ENCODE results near the gene TIMELESS. TPM values are rescaled to one million over a fixed set of nuclear protein-coding genes. Genes with fewer than 3 reads are reported as not detected.
"Not testable (repeated sequence)": the region's sequence is repeated elsewhere in the genome, so short reads cannot be mapped to it uniquely, and the experiment has no call there.

TIMELESS gene, protein sequence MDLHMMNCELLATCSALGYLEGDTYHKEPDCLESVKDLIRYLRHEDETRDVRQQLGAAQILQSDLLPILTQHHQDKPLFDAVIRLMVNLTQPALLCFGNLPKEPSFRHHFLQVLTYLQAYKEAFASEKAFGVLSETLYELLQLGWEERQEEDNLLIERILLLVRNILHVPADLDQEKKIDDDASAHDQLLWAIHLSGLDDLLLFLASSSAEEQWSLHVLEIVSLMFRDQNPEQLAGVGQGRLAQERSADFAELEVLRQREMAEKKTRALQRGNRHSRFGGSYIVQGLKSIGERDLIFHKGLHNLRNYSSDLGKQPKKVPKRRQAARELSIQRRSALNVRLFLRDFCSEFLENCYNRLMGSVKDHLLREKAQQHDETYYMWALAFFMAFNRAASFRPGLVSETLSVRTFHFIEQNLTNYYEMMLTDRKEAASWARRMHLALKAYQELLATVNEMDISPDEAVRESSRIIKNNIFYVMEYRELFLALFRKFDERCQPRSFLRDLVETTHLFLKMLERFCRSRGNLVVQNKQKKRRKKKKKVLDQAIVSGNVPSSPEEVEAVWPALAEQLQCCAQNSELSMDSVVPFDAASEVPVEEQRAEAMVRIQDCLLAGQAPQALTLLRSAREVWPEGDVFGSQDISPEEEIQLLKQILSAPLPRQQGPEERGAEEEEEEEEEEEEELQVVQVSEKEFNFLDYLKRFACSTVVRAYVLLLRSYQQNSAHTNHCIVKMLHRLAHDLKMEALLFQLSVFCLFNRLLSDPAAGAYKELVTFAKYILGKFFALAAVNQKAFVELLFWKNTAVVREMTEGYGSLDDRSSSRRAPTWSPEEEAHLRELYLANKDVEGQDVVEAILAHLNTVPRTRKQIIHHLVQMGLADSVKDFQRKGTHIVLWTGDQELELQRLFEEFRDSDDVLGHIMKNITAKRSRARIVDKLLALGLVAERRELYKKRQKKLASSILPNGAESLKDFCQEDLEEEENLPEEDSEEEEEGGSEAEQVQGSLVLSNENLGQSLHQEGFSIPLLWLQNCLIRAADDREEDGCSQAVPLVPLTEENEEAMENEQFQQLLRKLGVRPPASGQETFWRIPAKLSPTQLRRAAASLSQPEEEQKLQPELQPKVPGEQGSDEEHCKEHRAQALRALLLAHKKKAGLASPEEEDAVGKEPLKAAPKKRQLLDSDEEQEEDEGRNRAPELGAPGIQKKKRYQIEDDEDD
- polyA plus RNA-seq (2013, experiment 1 of 2; ENCODE audit: insufficient read length), result 16.7 TPM
- 15.9 TPM for polyA plus RNA-seq (2013, experiment 2 of 2; ENCODE audit: insufficient read length)

DNA sequence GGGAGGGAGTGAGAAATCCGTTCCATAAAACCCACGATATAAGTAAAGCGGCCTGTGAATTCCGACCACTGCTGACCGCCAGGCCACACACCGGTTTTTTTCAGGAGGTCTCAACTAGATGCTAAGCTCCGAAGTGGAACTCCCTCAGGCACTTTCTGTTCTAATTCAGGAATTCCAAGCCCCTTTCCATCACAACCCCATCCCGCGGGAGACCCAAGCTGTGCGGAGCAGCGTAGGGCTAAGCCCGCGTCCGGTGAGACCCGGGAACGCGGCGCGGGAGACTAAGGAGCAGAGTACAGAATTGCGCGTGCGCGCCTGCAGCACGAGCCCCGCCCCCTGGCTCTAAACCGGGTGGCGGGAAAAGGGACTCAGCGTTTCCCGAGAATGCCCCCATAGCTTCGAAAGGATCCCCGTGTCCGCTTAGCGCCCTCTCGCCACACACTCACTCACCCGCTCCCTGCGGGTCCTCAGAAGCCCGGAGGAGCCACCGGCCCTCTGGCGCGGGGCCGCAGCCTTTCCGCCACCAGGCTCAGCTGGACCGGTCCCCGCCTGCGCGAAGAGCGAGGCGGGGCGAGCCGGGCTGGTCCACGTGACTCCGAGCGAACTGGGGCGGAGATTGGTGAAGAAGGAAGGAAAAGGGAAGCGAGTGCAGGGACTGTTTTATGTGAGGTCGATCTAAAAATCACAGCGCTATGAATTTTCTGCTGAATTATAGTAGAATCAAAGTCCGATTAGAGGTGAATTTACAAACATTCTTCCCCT lies at the start of gene TIMELESS:
TIMELESS (minus strand) TSS at position 567 of the 762 bp plus-strand sequence. CDS start 15,256 bp downstream, outside the sequence.
- peak; percentile 88 for DNase-seq

DNA sequence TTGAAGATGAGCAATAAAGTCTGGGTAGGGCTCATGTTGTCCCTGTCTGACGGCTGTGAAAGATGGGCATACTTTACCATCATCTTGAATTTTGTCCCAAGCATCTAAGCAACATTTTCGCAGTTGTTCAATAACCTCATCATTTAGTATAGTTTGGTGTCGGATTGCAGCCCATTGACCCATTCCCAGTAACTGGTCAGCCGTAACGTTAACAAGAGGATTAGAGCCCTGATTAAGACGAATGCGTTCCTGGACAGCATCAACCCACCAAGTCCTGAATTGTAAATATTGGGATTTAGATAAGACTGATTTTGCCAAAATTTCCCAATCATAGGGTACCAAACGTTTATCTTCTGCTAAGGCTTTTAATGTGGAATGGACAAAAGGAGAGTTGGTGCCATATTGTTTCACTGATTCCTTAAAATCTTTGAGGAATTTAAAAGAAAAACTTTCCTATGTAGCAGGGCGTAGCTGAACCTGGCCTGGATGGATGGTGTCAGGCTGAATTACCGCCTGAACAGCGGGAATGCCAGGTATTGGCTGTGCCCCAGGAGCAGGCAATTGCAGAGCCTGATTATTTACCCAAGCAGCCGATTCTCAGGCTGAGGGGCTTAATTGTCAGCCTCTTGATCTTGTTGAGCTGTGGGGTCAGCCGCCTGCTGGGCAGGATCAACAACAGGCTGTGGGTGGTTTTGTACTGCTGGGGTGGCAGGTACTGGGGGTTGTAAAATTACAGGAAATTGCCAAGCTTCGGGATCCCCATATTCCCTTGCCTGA lies 49.1 kb upstream of the TIMELESS start:
- not testable (repeated sequence) for DNase-seq

DNA sequence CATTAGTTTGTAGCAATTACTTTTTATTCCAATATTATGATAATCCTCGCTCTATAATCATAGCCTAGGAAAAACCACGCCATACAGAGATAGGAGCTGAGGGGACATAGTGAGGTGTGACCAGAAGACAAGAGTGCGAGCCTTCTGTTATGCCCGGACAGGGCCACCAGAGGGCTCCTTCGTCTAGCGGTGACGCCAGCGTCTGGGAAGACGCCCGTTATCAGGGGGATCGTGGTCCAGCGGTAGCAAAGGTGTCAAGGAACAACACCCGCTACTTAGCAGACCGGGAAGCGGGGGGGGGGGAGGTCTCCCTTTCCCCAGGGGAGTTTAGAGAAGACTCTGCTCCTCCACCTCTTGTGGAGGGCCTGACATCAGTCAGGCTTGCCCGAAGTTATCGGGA lies 47.5 kb upstream of the TIMELESS start:
- DNase-seq, result peak; percentile 35

DNA sequence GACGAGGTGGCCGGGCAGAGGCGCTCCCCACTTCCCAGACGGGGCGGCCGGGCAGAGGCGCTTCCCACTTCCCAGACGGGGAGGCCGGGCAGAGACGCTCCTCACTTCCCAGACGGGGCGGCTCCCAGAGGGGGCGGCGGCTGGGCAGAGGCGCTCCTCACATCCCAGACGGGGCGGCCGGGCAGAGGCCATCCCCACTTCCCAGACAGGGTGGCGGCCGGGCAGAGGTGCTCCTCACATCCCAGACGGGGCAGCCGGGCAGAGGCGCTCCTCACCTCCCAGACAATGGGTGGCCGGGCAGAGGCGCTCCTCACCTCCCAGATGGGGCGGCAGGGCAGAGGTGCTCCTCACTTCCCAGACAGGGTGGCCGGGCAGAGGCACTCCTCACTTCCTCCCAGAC lies 45.3 kb upstream of the TIMELESS start:
- not testable (repeated sequence) for DNase-seq

DNA sequence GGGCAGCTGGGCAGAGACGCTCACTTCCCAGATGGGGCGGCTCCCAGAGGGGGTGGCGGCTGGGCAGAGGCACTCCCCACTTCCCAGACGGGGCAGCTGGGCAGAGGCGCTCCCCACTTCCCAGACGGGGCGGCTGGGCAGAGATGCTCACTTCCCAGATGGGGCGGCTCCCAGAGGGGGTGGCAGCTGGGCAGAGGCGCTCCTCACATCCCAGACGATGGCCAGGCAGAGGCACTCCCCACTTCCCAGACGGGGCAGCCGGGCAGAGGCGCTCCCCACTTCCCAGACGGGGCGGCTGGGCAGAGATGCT lies 44.8 kb upstream of the TIMELESS start:
- not testable (repeated sequence) for DNase-seq

DNA sequence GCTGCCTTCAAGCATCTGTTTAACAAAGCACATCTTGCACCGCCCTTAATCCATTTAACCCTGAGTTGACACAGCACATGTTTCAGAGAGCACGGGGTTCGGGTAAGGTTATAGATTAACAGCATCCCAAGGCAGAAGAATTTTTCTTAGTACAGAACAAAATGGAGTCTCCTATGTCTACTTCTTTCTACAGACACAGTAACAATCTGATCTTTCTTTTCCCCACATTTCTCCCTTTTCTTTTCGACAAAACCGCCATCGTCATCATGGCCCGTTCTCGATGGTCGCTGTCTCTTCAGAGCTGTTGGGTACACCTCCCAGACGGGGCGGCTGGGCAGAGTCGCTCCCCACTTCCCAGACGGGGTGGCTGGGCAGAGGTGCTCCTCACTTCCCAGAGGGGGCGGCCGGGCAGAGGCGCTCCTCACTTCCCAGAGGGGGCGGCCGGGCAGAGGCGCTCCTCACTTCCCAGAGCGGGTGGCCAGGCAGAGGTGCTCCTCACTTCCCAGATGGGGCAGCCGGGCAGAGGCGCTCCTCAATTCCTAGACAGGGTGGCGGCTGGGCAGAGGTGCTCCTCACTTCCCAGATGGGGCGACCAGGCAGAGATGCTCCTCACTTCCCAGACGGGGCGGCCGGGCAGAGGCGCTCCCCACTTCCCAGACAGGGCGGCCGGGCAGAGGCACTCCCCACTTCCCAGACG lies 44.3 kb upstream of the TIMELESS start:
- not testable (repeated sequence) for DNase-seq

DNA sequence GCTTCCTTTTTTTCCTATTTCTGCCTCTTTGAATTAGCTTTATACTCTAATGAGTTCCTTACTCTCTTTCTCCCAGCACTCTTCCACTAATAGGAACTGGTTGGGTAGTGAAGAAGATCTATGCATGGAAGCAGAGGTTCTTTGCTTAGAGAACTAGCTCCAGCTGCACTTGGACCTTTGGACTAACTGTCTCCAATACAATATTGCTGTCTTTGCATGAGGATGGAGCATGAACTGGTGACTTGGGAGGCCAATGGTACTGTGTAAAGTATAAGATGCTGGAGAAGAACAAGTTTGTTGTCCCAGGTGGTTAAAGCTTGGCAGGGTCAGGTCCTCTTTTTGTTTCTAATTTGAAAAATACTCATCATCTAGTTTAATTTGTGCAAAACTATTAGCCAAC lies 41.1 kb upstream of the TIMELESS start:
- no peak for DNase-seq

DNA sequence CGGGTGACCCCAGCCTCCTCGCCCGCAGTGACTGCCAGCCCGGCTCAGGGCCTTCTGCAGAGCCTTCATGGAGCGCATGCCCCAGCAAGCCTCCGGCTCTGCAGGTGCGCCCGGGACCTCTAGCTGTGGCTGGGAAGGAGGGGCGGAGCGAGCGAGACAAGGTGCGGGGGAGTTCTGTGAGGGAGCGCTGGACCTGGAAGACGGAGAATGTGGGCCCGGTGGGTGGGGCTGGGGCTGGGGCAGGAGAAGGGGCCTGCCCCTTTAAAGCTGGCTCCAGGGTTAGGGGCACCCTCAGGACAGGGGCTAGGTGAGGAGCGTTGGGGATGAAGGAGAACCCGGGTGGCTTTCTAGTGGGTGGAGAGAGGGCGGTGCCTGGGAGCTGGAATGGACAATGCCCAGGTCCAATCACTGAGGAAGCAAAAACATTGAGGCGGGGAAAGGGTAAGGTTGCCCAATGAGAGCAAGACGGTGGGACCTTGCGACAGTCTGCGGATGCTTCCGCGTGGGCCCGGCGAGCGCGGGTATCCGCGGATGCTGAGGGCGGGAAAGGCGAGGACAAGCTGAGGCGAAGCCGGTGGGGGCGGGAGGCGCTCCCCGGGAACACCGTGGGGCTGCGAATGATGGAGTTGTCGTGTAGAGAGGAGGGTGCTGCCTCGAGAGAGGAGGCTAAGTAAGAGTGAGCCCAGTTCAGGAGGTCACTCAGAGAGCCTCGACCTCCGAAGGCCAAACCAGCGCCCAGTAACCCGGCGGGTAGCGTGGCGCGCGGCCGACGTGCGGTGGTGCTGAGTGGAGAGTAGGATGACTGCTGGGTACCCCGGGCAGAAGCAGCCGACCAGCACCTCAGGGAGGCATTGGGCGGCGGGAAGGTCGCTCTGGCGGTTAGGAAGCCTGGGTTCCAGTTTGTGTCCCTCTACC lies 39.1 kb upstream of the TIMELESS start, which contains the start of gene GLS2:
GLS2 (minus strand) TSS at position 121 of the 915 bp plus-strand sequence; CDS start at position 78, 43 bp downstream.
- peak; percentile 74 for DNase-seq

DNA sequence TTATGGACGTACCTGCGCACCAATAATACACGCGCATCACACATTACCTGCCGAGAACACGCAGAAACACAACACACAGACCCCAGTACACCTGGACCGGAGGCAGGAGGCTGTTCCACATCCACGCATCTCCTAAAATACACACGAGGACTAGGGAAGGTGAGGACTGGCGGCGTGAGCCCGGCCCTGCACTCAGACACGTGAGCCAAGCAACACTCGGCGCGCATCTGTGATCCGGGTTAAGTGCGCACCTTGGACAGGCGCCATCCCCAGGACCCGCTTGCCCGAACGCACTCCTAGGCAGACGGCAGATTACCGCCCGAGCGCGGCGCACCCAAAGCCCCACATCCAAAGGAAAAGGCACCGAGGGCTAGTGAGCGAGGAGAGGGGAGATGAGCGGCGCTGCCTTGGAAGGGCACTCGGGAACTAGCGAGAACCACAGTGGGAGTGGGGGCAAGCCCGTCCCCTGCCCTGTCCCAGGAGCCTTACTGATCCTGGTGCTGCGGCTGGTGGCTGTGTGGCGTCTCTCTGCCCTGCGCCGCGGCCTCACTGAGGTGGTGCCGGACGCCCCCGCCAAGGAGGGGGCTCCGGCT lies 38.3 kb upstream of the TIMELESS start:
- DNase-seq, result no peak

DNA sequence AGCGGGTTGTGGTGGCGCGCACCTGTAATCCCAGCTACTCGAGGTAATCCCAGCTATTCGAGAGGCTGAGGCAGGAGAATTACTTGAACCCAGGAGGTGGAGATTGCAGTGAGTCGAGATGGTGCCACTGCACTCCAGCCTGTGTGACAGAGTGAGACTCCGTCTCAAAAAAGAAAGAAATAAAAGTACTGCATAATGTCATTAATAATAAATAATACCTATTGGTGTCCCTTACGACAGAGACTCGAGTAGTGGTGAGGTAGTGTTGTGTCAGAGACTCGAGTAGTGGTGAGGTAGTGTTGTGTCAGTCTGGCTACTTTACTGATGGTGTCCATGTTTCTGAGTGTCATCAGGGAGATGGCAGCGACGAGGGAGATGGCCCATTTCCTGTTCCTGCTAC lies 37.5 kb upstream of the TIMELESS start:
- no peak for DNase-seq

DNA sequence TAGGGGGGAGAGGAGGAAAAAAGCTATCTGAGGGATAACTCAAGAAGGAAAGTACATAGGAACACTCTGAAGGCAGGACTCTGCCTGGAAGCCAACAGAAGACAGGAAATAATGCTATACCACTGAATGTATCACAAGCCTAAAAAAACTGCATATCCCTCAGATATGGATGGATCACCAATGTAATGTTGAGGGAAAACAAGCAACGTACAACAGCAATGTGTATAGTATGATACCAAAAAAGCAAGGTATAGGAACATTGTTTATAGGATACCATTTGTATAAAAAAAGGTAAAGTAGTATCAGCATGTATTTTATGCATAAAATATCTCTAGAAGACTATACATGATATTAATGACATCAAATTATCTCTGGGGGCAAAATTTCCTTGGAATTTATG lies 35.3 kb upstream of the TIMELESS start:
- no peak for DNase-seq

DNA sequence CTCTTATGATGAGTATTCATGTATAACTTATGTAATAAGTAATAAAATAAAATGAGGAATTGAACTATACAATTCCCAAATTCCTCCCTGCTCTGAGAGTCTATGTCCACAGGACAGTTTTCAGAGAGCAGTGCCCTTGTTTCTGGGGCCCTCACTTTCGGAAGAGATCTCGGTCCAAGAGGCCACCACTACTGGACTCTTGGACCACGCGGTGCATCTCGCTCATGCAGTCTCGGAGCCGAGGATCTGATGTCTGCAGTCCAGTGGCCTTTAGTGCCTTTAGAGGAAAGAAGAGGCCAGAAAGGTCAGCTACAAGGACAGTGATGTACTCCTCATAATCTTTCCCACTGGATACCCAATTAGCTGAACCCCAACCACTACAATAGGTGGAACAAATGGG lies 30.4 kb upstream of the TIMELESS start:
- no peak for DNase-seq

DNA sequence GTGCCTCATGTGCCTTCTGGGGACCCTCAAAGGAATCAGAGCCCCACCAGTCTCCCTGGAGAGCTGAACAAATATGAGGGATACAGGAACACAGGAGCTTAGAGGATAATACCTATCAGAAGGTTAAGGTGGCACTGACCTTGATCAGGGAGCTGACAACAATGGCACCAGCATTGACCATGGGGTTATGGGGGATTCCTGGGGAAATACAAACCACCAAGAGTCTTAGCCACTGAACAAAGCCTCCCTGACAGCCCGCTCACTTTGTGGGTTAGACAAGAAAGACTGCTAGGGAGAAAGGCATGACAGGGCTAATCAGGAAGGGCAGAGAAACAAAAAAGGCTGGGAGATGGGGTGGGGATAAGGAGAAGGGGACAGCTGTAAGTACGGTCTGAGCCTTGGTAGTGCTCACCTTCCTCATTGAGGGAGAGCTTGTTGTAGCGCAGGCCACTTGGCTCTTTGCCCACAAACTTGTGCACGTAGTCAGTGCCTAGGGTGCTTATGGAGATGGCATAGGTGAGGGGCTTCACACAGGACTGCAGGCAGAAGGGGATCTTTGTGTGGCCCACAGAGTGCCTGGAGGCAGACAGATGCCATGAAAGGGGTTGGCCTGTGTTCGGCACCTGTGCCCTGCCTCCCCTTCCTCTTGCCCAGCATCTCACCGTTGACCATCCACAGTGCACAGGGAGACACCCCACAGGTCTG lies 28.4 kb upstream of the TIMELESS start:
- DNase-seq, result no peak

DNA sequence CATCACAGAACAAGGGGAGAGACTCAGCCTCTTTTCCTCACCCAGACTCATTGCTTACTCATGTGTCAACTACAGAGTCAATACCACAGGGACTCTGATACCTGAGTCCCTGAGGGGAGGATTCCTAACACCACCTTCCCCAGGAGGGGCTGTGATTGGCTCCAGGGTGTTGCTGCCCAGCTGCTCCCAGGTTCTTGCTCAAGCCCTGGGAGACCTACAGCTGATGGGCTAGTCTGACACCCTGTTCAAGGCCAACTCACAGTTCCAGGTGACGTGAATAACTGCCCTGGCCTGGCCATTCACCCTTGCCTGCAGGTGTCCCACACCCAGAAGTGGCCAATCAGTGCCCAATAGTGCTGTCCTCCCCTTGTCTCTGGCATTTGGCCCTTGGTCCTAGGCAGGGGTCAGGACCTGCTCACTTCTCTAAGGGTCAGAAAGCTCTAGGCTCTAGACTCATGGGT lies 27.8 kb upstream of the TIMELESS start:
- no peak for DNase-seq

DNA sequence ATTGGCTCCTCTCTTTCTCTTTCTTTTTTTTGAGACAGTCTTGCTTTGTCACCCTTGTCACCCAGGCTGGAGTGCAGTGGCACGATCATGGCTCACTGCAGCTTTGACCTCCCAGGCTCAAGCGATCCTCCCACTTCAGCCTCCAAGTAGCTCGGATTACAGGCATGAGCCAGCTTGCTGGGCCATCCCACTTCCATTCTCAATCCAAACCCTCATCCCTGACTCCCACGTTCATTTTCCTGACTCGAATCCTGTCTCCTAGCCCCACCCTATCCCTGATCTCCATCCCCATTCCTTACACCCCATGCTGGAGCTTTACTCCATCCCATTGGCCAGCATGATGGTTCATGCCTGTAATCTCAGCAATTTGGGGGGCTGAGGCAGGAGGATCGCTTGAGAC lies 26.9 kb upstream of the TIMELESS start:
- DNase-seq, result no peak

DNA sequence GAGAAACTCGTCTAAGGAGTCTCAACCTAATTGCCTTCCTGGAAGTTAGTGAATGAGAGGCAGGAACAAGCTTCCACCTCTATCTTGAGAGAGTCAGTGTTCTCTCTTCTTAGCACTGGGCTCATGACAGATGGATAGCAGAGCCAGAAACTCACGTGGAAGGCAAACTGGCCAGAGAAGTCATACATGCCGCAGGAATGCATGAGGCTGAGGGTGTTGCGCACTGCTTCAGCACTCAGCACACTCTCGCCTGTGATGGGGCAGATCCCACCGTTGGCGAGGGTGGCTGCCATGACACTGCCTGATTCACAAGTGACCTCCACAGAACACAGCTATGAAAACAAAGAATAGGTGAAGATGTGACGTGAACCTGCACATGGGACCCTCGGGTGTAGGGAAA lies 25.2 kb upstream of the TIMELESS start:
- no peak for DNase-seq

DNA sequence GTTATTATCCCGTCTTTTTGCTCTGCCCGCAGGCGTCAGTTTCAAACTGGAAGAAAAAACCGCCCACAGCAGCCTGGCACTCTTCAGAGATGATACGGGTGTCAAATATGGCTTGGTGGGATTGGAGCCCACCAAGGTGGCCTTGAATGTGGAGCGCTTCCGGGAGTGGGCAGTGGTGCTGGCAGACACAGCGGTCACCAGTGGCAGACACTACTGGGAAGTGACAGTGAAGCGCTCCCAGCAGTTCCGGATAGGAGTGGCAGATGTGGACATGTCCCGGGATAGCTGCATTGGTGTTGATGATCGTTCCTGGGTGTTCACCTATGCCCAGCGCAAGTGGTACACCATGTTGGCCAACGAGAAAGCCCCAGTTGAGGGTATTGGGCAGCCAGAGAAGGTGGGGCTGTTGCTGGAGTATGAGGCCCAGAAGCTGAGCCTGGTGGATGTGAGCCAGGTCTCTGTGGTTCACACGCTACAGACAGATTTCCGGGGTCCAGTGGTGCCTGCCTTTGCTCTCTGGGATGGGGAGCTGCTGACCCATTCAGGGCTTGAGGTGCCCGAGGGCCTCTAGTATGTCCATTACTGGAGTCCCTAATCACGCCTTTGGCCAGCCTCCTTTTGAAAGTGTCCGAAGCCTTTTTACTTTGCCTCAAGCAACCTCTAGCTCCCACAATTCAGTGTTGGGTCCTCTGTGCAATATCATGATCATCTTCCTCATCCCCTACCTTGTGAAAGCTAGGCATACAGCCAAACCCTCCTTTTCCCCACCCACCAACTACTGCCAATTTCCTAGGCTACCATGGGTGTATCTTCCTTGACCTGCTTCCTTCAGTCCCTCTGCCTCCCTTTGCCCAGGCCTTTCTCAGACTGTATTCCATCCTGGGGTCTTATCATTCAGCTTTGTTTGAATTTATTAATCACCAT lies 20.0 kb upstream of the TIMELESS start:
- no peak for DNase-seq

Measured in fibroblast of skin of scalp (primary cell).